Measurements from ENCODE around the gene ZNF710.
A peak's percentile ranks its signal among the peaks of the same experiment; 100 is the strongest.

DNA sequence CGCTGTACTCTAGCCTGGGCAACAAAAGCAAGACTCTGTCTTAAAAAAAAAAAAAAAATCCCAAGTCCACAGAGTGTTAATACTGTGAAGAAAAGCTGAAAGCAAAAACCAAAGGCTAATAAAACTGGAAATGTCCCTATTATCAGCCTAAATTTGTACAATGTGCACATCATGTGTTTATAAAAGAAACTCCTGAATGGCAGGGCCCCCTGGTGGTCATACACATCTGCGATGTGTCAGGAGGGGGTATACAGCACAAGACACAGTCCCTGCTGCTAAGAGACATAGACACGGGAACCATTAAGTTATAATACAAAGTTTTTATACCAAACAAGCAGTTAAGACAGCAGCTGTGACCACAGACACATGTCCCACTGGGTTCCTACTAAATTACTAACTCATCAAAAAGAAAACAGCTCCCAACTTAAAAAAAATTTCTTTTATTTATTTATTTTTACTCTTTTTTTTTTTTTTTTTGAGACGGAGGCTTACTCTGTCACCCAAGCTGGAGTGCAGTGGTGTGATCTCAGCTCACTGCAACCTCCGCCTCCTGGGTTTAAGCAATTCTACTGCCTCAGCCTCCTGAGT, 70.2 kb downstream of the ZNF710 start:
- TF ChIP-seq CTCF (conservative IDR thresholded peaks at IDR 0.05; ENCODE audit: low read depth, low read length) (peak; percentile 84), EZH2 (IDR thresholded peaks at IDR 0.05; ENCODE audit: borderline replicate concordance, low read depth, low read length, poor library complexity, severe bottlenecking) (no peak)

All from A673 (cell line).